Activated gamma-delta T cell treated with anti-CD3 and anti-CD28 coated beads, Interleukin-2, amount 50 U/mL, for 16 hours (primary cell): Measurements from ENCODE around the gene GNG2.

ENCODE experiments used
- DNase-seq: peaks from one replicate; pipeline ENCODE4 v3.0.0-alpha.2; 2020; ENCODE audit warnings: low read depth

The GNG2 gene

DNA sequence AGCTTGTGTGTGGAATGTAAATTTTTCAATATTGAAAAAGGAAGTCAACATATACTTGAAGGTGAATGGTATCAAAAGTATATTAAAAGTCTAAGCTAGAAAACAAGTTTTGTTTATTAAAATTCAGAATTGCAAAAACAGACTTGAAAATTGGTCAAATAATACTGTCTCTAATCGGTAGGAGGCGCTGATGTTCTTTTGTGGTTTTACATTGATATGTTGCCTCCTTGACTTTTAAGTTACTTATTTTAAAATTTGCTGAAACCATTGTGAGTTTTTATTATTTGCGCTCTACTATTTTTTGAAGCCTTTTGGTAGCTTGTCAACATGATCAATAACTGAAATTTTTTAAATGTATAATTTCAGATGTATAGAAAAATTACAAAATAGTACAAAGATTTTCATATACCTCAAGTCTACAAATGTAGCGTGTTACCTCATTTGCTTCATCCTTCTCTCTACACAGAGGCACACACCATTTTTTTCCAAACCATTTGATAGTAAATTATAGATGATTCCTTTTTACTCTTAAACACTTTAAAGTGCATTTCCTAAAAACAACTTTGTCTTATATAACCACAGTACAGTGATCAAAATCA is 135.8 kb downstream of the GNG2 start:
- no peak for DNase-seq

DNA sequence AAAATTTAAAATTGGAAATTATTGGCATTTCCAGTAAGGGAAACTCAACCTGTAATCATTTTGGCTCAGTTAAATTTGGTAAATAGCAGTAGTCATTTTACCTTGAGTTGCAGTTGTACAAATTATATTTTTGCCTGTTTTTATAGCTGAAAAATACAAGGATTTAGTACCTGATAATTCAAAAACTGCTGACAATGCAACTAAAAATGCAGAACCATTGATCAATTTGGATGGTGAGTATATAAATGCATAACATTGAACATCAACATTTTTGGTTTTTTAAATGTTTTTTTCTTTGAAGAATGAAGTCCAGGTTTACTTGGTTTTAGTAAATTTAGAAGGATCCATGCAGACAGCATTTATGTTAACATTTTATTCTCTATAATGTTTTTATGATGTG is 137.9 kb downstream of the GNG2 start:
- no peak for DNase-seq

DNA sequence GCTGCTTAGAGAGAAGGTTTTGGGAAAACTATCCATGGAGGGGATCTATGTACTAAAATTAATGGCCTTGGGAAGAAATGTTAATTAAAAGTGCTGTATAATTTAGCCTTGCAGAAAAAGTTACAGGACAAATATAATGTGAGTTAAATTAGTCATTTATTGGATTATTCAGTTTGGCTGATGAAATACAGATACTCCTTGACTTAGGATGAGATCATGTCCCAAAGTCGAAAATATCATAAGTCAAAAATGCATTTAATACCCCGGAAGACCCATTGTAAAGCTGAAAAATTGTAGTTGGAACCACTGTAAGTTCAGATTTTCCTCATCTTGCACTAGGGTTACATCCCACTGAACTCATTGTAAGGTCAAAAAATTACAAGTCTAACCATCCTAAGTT is 138.7 kb downstream of the GNG2 start:
- no peak for DNase-seq

DNA sequence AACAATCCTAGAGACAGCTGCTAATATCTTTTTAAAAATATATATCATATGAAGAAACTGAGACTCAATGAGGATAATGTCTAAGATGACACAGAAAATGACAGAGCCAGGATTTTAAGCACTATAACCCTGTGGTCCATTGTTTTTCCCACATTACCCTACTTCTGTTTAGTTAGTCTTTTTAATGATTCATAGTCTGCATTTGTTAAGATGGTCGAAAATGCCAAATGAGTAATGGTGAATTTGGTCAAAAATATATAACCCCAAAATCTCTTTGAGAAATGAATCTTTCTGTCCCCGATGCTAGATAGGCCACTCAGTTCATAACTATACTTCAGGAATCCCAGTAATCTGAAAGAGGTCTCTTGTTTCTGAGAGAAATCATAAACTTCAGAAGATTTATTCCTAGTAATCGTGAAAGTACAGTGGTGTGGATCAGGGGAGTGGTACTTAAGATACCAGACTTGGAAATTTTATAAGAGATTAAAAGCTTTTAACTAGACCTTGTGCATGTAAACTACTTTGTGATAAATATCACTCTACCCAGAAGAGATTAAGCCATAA is 139.7 kb downstream of the GNG2 start:
- DNase-seq: no peak

DNA sequence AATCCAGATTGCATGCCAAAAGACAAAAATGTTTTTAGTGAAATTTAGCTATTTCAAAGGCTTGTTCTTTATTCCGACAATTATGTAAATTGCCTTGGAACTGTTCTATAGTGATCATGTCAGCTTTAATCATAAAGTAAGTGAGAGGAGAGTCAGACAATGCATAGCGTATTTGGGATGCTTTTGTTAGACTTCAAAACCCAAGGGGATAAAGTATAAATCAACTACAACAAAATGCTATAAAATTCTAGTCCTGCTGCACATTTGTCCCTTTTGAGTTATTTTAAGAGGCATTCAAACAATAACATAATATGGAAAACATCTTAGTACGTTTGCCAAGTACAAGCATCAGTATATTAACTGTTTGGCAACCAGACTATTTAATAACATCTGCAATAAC is 140.3 kb downstream of the GNG2 start:
- DNase-seq: no peak

DNA sequence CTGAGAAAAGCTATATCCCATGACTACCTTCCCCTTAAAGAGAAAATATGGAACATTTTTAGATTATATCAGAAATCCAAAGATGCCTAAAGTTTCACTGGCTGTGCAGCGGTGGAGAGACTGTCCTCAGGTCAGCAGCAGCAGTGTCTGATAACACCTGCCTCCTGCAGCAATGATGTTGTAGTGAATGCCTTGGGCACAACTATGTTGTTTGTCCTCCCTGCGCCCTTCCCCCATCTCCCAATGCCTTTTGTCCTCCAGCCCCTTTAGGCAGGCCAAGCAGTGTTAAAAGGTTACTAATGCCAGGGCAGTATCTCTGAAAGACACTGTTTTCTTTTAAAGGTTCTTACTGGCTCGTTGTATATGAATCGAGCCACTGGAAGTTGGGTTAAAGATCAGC is 142.1 kb downstream of the GNG2 start:
- DNase-seq: no peak

DNA sequence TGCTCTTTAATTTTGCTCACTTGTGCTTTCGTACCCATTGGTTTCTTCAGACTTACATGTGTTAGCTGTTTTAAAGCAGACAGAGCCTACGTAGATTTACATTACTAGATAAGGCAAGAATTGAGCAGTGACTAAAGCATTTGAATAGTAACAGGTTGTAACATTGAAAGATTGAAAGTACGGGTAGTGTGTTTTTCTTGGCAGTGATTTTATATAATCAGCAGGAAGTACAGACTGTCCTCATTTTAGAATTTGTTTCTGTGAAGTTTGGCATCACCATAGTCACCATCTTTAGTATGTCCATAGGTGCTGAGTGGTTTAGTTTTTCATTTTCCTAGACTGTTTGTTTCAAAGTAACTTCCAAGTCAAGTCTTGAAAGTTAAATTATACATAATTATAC is 142.9 kb downstream of the GNG2 start:
- DNase-seq: no peak

DNA sequence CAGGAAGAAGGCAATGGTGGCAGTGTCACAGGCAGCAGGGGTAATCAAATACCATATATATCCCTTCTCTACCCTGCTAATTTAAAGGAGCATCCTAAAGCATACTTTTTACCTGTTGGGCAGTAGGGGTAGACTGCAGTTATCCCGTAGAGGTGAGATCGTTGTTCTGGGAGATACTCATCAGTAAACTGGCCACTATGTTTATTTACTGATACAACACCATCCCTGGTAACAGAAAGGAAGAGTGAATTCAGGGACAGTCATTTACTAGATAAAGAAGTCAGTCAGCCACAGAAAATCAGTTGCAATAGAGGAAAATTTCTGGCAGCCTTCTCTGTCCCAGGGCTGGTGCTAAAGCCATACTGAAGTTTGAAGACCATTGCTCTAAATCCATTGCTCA is 145.2 kb downstream of the GNG2 start:
- DNase-seq: no peak

DNA sequence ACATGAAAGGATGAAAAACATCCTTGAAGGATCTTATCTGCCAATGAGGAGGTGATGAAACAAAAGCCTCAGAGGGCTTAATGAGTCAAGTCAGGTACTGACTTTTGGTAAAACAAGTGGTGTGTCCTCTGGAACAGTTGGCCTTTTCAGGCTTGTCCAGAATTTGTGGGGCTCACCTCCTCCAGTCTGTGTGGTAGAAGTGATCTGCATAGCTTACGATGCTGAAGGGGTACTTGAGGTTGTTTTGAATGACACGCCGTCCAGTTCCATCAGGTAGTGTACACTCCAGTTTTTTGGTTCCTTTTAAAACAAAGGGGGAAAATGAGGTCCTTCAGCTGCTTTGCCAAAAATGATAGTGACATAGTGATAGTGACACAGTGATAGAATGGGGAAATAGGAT is 145.9 kb downstream of the GNG2 start:
- DNase-seq: no peak

DNA sequence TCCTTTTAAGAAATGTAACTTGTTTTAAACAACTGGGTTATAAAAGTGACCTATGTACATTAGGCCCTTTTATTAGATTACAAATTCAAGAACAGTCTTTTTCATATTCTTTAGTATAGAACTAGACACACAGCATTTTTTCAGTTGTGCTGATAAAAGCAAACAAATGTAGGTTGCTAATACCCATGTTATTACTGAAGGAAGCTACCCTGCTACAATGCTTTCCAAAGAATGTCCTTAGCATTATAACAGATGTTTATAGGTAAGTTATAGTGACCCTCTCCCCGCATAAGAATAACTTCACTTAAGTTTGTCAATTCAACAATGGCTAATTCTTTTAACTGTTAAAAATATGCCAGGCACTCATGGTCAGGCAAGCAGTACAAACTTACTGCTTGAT is 146.8 kb downstream of the GNG2 start:
- DNase-seq: no peak

DNA sequence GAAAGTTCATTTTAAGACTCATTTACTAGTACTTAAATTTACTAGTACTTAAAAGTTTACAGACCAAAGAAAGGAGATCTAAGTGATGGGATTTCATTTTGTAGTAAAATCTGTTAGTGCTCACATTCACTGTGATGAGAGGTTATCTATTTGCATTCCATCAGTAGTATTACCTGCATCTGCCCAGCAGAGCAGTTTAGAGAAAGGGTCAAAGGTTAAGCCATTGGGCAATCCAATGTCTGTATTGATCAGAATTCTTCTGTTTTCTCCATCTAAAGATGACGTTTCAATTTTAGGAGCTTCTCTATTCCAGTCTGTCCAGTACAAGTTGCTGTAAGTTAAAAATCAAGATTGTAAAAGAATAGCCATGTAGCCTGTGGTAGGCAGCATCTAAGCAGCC is 147.2 kb downstream of the GNG2 start:
- DNase-seq: no peak

DNA sequence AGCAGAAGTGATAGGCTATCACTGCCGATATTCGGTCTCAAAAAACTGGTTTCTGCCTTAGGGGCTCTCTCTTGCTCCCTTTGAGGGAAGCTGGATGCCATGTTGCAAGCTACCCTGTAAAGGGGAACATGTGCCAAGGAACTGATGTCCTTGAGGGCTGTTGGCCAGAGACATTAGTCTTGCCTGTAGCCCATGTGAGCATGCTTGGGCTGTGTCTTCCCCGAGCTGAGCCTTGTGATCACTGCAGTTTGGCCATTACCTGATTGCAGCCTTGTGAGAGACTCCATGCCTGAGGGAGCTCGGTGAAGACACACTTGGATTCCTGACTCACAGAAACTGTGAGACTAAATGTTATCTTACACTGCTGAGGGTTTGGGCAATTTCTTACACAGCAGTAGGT is 147.7 kb downstream of the GNG2 start:
- DNase-seq: no peak

DNA sequence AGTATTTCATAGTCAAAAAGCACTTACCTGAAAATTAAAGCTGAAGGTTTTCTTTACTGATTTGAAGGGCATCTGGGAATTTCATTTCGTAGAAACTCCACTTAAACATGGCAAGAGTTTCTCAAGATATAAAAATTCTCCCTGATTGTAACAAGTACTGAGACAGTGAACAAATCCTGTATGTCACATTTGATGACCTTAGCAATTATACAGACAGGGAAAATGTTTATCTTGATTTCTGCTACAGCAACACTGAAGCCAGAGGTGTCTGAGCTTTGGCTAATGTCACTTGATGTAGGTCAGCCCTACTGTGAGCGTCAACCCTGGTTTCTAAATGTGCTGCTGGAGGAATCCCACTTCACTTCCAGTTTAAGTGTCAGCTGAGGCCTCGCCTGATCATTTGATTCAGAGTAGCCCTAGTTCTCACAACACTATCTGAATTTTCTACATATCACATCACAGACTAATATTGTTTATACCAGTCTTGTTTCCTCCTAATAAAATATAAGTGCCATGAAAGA is 149.8 kb downstream of the GNG2 start:
- DNase-seq: no peak

DNA sequence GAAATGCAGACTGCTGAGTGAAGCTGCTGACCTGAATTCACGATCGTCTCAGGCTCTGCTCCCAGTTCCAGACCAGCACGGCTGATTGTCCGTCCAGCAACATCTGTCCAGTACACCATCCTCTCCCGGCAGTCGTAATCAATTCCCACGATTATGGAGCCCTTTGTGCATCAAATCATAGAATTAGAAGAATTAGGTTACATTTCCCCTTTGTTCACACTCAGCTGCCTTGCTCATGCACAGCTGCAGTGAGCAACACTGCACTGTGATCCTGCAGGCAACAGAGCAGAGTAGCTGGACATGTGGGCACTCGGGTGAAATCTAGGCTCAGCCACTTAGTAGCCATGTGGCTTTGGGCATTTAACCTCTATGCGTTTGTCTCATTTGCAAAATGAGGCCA is 151.1 kb downstream of the GNG2 start:
- DNase-seq: no peak

DNA sequence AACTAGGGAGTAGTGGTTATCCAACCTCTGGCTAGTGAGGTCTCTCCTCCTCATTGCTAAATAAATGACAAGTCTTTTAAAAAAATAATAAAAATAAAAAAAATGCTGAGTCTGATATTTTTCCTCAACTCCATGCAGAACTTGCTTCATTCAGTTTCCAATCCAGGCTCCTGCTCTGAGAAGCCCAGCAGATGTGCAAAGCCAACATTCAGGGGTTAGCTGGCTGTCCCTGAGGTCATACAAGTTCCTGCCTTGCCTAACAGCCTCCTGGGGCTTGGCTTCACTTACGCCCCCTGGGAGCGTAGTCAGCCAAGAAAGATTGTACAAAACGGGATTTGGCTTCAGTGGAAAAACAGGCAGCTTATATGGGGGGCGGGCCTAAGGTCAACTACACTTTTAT is 152.2 kb downstream of the GNG2 start:
- no peak for DNase-seq

DNA sequence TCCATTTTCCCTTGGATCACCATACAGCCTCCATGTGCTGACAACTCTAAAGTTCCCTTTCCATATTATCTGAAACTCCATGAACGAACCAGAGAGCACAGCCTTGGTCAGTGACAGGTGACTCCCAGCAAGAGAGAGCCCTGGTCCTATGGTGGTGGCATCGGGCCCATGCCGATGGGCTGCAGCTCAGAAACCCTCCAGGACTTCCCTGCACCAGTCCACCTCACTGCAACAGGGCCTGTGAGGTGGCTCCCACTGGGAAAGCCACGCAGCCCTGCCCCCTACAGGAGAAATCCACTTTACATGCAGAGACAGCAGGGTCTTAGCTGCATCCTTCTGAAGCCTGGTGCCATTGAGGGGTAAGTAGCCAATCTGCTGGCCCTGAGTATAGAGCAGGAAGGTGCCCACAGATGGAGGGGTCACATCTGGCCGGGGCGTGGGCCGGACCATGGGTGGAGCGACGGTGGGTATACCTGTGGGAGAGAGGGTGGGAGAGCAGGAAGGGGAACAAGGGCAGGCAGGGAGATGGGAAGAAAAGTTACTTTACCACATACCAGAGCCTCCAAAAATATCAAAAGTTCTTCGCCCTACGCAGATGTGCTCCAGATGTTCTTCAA is 153.7 kb downstream of the GNG2 start:
- DNase-seq: no peak

DNA sequence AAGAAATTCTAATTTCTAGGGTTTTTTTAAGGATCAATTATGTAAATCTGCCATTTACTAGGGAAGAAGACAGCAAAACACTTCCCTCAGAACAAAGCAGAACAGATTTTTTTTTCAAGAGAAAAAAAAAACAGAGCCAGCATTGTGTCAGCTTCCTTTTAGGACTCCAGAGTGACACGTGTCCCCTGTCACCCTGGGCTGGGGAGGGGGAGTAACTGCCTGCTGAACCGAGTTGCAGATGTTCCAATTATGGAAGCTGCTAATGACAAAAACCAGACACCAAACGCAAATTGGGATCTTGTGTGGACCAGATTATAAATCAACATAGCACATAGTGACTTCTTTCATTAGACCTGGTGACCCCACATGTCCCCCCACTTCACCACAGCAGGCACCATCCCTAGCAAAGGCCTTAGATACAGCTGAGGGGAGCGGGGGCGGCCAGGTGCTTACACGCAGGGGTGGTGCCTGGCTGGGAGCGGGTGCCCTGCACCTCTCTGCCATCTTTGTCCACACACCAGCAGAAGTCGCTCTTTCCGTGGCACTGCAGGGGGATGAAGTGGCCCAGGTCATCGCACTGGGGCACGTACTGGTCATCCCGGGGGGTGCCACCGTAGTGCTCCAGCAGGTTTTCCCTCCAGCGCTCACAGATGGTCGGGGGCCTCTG is 154.3 kb downstream of the GNG2 start:
- DNase-seq: no peak

DNA sequence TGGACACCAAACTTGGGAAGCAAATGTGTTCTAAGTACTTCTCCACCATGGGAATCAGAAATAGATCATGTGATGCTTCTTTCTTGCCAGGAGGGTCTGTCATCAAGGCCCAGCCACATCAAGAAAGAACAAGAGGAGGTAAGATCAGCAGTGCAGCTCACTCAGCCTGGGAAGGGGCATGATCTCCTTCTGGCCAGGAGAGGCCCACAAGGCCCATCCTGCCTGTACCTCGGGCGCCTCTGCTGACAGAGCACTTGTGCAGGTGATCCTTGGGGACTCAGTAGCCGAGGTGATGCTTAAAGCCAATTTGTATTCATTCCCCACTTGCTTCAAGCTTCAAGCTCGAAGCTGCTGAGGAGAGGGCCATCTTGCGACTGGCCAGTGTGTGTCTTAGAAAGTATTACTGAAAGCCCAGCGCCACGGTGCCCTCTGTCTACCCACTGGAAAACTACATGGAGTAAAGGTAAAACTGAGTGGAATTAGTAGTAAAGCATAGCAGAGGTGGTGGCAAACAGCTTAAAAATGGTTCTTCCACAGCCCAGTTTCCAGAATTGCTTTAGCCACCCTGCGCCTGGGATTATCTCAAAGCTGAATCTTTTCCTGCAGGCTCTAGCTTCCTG is 155.1 kb downstream of the GNG2 start:
- no peak for DNase-seq

DNA sequence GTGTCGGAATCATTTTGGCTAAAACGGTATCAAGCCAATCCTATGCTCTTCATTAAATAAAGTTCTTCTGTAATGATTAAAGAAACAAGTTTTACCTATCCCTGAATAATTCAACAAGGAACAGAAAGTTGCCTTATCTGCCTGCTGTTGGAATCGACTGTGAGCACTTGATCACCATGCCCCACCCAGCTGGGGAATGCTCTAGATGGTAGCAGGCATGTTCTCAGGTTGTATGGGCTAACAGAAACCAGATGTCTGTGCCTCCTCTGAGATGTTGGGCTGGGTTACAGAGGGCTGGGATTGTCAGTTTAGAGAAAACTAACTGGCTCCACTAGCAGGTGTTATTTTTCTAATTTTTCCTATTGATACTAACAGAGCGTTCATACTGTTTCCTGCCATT is 157.8 kb downstream of the GNG2 start:
- DNase-seq: no peak

DNA sequence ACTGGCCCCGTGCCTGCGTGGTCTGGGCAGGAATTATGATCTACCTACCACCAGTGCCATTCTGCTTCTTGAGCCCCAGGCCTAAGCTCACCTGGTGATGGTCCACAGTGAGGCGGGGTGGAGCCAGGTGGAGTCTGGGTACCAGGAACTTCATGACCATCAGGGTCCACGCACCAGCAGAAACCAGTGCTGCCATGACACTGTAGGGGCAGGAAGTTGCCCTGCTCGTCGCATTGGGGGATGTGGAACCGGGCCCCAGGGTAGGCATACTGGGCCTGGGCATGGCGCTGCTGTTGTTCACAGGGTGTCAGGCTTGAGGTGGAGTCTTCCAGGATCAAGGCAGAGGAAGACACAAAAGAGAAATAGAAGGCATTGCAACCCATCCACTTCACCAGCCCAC is 158.6 kb downstream of the GNG2 start:
- DNase-seq: no peak
